GM13976 (cell line): Measurements from ENCODE around the gene ARFGAP2.

Experiments
- DNase-seq: peaks from one replicate; pipeline ENCODE4 v3.0.0; 2012; ENCODE audit warnings: low spot score
- in situ Hi-C: fragments of 300-500 bp; cut with MboI; formaldehyde crosslinking; loops from one replicate; pipeline ENCODE4 v1.12.0; 2022; ENCODE audit warnings: low sequenced_read_pairs, mixed read lengths, inconsistent platforms; ENCODE audit not compliant: unreplicated experiment
- TF ChIP-seq, protein P1 (sequence below): IDR thresholded peaks from 2 replicates; pipeline ENCODE4 v1.5.1; 2012; ENCODE audit warnings: borderline replicate concordance, mild to moderate bottlenecking; ENCODE audit not compliant: insufficient read depth; ENCODE audit errors: extremely low read depth, missing control alignments, control extremely low read depth

The ARFGAP2 gene

DNA sequence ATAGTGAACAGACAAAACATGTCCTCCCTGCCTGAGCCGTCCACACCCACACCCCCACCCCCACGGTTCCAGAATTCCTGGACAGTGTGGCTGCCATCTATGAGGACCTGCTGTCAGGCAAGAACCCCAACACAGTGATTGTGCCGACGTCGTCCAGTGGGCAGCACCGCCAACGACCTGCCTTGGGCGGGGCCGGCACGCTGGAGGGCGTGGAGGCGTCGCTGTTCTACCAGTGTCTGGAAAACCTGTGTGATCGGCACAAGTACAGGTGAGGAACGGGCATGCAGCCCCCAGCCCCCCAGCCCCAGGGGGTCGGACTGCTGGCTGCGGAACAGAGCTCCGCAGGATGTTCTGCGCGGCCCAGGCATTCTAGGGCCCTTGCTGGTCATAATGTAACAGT is 19.7 kb downstream of the ARFGAP2 start:
- DNase-seq: no peak
- TF ChIP-seq, protein P1, sequence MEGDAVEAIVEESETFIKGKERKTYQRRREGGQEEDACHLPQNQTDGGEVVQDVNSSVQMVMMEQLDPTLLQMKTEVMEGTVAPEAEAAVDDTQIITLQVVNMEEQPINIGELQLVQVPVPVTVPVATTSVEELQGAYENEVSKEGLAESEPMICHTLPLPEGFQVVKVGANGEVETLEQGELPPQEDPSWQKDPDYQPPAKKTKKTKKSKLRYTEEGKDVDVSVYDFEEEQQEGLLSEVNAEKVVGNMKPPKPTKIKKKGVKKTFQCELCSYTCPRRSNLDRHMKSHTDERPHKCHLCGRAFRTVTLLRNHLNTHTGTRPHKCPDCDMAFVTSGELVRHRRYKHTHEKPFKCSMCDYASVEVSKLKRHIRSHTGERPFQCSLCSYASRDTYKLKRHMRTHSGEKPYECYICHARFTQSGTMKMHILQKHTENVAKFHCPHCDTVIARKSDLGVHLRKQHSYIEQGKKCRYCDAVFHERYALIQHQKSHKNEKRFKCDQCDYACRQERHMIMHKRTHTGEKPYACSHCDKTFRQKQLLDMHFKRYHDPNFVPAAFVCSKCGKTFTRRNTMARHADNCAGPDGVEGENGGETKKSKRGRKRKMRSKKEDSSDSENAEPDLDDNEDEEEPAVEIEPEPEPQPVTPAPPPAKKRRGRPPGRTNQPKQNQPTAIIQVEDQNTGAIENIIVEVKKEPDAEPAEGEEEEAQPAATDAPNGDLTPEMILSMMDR: no peak
- in situ Hi-C loops: loop anchor here (5.0 kb wide), 1 partner anchor 275 kb away; no protein-coding TSS in a partner anchor

DNA sequence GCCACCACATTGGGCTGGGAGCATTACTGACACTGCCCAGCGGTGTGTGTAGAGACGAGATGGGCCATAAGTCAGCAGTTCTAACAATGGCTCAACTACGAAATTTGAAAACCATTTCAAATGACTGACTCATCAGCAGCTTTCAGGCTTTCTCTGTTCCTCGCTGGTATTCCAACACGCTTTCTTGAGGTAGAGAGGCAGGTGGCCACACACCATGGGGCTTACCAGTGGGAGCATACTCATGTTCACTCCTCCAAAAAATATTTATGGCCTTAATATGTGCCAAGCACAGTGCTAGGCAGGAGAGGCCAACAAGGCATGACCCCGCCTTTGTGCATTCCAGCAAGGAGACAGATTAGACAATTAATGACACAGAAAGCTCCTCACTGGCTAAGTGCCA is 20.3 kb downstream of the ARFGAP2 start:
- in situ Hi-C loops: loop anchor here (5.0 kb wide), 1 partner anchor 274 kb away; no protein-coding TSS in a partner anchor
- TF ChIP-seq, protein P1: no peak
- DNase-seq: no peak

DNA sequence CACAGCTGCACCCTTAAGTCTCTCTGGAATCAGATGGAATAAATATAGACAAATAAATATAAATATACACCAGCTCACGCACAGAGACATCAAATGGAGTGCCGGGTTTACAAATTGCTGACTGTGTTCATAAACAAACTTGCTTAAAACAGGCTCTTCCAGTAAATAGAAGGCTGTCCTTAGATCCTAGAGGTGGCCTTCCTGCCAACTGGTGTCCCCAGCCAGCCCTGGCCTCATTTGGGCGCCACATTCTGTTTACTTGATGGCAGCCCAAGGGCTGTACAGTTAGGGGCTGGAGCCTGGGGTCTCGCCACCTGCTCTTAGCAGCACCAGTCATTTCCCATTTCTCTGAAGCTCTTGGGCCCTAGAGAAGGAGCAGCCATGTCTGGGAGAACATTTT is 20.8 kb downstream of the ARFGAP2 start:
- in situ Hi-C loops: loop anchor here (5.0 kb wide), 1 partner anchor 274 kb away; no protein-coding TSS in a partner anchor
- TF ChIP-seq, protein P1: no peak
- no peak for DNase-seq

DNA sequence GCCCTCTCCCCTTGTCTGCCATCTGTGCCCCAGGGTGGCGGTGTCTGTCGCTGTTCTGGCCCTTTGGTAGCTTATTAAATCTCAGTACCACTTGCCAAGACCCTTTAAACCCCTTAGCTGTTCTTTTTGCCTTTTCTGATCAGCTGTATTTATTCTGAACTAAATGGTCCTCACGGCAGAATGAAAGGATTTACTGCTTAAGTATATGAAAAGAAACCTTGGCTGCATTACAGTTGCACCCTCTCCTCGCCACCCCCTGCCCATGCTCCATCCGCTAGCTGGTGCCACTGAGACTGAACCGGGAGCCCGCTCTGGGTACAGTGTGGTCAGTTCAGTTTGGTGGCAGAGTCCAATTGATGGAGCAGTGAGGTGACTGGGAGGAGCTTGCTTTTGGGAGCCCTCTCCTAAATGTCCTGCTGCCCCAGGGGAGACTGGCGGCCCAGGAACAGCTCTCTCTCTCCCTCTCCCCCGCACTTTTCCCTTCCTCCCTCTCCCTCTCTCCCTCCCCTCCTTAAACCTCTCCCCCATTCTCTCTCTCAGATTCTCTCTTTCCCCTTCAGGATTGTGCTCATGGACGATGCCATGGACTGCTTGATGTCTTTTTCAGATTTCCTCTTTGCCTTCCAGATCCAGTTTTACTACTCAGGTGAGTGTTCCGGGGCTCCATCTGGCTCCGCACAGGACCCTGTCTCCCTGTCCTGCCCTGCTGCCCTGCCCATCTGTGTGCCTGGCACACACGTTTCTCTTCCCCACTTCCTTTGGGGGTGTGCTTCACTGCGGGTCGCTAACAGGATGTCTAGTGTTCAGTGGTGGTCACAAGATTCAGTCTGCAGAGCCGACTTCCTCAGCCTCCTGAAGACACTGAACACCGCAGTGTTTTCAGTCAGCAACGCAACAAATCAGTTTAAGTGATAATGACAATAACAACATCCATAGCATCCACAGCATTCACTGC is 21.8 kb downstream of the ARFGAP2 start:
- in situ Hi-C loops: loop anchor here (5.0 kb wide), 1 partner anchor 273 kb away; no protein-coding TSS in a partner anchor
- TF ChIP-seq, protein P1: no peak
- DNase-seq: no peak

DNA sequence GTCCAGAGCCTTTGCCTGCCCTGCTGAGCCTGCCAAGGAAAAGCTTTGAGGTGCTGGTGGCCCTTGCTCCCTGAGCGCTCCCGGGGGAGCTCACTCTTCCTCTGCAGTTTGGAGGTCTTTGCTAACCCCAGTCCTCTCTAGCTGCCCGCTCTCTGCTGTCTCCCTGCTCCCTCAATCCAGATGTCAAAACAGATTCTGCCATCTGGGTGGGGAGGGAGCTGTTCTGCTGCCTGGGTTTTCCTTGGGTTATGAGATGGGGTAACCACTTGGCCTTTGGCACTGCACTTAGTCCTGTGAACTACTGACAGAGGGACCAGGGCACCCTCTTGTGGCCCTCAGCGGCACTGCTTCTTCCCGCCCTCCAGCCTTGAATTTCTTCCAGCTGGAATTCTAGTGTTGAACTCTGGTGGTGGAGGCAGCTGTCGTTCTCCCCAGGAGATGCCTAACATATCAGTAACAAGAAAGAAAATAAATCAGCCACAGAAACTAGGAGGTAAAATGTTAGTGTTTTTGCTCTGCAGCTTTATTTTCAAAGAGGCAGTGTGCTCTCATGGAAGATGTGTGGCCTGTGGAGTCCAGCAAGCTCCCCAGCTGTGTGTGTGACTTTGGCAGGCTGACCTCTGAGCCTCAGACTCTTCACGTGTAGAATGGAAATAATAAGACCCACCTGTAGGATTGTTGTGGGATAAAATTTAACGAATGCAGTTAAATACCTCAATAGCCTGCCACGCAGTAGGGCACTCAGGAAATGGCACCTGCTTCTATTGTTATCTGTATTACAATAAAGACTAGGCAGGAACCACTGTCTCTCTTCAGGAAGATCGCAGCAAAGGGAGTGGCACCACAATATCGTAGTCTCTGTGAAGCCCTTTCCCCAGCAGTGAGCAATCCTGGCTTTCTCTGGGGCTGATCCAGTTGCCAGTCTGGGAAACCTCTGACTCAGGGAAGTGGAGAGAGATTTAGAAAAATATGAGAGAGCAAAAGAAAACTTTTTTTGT is 23.4 kb downstream of the ARFGAP2 start:
- TF ChIP-seq, protein P1: peak; percentile 90
- peak; percentile 82 for DNase-seq
- in situ Hi-C loops: no loop called here
